CD1c-positive myeloid dendritic cell (primary cell): ENCODE measurements around the gene P2RX7.
"Not testable (repeated sequence)": the region's sequence is repeated elsewhere in the genome, so short reads cannot be mapped to it uniquely, and the experiment has no call there.

ENCODE experiments used
- DNase-seq: peaks from one replicate; pipeline ENCODE4 v3.0.0-alpha.2; 2016; ENCODE audit errors: extremely low spot score

P2RX7 gene

DNA sequence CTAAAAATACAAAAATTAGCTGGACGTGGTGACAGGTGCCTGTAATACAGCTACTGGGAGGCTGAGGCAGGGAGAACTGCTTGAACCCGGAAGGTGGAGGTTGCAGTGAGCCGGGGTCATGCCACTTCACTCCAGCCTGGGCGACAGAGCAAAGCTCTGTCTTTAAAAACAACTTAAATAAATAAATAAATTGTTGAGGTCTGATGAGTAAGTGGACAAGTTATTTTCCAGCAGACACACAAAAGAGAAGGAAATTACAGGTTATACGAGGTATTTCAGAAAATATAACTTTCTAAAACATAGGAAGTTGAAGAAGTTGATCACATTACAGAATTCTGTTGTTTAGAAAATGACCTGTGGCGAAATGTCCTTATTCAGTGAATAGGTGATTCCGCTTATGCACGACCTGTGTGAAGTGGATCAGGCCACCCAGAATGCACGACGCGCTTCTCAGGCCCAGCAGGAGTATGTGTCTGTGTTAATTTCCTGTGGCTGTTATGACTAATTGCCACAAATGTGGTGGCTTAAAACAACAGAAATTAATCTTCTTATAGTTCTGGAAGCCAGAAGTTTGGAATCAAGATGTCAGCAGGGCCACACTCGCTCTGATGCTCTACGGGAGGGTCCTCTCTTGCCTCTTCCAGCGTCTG is 38.1 kb downstream of the P2RX7 start:
- DNase-seq = no peak

DNA sequence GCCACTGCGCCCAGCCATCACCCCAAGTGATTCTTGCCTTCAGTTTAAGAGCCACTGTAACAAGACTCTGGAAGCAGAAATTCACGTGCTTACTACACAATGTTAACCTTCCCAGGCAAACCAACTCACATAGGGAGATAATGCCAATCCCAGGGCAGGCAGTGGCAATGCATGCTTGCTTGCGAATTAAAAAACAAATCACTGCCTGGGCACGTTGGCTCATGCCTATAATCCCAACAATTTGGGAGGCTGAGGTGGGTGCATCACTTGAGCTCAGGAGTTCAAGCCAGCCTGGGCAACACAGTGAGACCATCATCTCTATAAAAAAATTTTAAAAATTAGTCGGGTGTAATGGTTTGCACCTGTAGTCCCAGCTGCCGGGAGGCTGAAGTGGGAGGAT is 39.5 kb downstream of the P2RX7 start:
- DNase-seq = no peak

DNA sequence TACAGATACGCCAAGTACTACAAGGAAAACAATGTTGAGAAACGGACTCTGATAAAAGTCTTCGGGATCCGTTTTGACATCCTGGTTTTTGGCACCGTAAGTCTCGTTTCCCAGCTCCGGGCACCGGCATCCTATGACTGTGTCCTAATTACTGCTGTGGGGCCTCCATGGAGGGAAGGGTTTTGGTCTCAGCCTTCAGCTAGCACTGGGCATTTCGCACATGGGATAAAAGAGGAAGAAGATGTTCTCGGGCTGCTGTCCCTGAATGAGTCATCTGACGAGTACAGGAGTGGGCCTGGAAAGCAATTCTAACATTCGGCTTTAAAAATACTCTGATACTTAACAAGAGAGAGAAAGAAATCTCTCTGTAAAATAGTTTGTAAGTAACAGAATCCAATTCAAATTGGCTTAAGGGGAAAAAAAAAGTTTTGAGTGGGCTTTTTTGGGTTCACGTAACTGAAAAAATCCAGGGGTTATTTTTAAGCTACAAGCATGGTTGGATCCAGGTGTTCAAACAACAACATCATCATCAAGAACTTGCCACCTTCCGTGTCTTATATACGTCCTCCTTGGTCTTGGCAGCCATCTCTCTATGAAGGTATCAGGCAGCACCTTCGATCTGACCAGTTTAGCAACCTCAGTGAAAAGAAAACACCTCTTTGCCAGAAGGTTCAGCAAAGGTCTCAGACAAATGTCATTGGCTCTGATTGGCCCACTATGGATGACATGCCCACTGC is 42.9 kb downstream of the P2RX7 start:
- peak; percentile 87 for DNase-seq

DNA sequence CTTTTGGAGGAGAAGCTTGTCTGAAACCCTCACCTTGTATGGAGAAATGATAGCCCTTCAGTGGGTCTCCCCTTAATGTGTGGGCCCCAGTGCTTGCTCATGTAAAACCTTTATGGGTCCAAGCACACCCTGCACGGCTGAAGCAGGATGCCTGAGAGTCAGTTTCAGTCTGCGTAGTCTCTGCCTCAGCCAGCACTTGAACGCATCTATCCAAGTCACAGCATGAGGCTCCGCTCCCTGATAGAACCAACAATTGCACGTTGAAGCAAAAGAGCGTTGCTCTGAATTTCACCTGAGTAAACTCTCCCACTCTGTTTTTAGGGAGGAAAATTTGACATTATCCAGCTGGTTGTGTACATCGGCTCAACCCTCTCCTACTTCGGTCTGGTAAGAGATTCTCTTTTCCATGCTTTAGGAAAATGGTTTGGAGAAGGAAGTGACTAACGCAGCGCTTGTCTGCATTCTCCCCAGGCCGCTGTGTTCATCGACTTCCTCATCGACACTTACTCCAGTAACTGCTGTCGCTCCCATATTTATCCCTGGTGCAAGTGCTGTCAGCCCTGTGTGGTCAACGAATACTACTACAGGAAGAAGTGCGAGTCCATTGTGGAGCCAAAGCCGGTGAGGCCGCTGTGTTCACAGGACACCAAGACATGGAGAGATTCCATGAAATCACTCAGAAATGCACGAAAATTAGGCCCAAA is 44.3 kb downstream of the P2RX7 start:
- DNase-seq = peak; percentile 53

DNA sequence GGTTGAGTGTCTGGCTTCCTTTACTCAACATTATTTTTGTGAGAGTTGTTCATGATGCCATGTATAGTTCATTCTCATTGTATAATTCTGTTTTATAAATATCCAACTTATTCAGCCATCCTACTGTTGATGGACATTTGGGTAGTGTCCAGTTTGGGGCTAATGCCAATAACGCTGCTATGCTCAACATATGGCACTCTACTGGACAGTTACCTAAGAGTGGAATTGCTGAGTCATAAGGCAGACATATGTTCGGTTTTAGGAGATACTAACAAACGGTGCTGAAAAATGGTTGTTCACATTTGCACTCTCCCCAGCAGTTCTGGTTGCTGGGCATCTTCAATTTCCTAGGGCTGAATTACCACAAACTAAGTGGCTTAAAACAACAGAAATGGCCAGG is 48.5 kb downstream of the P2RX7 start:
- DNase-seq = no peak

DNA sequence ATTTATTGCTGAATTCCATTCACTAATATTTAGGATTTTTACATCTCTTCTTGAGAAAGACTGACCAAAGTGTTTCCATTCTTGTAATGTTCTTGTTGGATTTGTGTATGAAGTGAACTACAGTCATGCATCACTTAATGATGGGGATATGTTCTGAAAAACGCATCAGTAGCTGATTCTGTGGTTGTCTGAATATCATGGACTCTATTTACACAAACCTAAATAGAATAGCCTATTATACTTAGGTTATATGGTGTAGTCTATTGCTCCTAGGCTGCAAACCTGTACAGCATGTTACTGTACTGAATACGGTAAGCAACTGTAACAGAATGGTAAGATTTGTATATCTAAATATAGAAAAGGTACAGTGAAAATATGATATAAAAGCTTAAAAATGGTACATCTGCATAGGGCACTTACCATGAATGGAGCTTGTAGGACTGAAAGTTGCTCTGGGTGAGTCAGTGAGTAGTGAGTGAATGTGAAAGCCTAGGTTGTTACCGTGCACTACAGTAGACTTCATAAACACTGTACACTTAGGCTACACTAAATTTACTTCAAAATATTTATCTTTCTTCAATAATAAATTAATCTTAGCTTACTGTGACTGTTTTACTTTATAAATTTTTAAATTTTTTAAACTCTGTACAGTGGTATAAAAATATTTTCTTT is 49.7 kb downstream of the P2RX7 start:
- DNase-seq = no peak

- DNase-seq = no peak
Measured at GRCh38 chr12:121184425-121184824, 51.7 kb downstream of the P2RX7 start.

GRCh38 chr12:121184984-121185889 is 52.6 kb downstream of the P2RX7 start:
- DNase-seq = peak; percentile 82

DNA sequence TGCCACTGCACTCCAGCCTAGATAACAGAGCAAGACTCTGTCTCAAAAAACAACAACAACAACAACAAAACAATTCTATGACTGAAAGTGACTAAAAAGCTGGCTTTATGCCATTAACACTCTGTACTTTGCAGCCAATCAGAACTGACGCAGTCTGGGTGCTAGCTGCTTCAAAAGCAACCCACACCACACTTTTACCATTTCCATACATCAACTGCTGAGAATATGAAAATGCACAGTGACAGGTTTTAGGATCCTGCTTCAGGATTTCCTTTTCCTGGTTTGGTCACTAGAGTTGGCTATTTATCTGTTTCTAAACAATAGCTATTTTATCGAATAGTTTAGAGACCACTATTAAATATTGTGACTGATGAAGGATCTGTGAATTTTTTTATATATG is 54.1 kb downstream of the P2RX7 start:
- no peak for DNase-seq

DNA sequence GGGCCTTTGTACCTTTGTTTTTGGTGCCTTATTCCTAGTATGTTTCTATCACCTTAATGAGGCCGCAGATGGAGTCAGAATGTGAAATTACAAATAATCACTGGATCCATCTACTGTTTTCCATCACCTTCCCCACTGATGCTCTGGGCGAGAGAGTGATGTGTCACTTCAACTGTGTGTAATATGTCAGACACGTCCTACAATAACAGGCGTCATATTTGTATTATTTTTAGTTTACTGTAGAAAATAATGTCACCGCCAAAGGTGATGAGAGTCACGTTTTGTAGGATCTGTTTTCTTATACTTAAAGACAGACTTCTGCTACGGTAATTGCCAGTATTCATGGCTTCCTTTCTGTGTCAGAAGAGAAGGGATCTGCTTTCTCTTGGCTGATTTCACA is 54.8 kb downstream of the P2RX7 start:
- DNase-seq = no peak

- DNase-seq = no peak
Measured at GRCh38 chr12:121188227-121188626, 55.6 kb downstream of the P2RX7 start.

- no peak for DNase-seq
Measured at GRCh38 chr12:121189131-121189530, 56.5 kb downstream of the P2RX7 start.

GRCh38 chr12:121189619-121190155 is 57.0 kb downstream of the P2RX7 start:
- DNase-seq = no peak

DNA sequence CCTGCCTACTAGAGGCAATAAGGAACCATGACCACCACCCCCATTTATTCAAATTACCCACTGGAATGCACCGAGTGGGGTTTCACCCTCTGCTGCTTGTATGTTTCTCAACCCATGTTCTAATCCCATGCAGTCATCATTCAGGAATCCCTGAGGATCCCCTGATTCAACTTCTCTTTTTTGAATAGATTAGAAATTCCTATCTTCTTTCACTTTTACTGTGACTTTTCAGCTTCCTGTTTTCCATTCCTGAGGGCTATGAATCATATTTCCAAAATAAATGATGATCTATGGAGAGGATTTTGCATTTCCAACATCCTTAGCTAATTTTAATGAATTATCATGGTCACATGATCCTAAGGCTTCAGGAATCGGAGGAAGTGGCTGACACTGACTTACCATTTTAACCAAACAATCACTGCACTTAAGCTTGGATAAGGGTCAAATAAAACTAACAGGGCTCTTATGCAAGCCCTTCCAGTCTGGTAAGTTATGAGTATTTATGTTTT is 57.9 kb downstream of the P2RX7 start:
- peak; percentile 95 for DNase-seq

DNA sequence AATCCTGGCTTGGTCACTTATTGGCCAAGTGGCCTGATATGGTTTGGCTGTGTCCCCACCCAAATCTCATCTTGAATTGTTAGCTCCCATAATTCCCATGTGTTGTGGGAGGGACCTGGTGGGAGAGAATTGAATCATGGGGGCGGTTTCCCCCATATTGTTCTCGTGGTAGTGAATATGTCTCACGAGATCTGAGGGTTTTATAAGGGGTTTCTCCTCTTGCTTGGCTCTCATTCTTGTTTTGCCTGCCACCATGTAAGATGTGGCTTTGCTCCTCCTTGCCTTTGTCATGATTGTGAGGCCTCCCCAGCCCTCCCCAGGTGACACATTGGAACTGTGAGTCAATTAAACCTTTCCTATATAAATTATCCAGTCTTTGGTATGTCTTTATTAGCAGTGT is 58.5 kb downstream of the P2RX7 start:
- DNase-seq = no peak

DNA sequence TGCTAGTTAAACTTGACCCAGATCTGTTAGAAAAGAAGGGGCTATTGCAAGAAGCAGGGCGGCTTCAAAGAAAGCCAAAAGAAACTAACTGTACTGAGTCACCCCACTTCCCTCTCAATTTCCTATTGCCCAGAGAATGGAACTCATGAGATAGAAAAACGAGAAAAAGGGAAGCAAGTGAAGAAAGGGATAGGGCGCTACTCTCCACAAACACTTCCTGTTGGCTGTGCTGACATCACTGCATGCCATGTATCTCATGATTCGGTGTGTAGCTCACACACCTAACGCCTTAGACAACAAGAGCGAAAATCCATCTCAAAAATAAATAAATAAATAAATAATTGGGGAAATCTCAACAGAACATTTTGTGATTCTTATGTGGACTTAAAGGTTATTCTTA is 64.2 kb downstream of the P2RX7 start:
- DNase-seq = peak; percentile 91

- no peak for DNase-seq
Measured at GRCh38 chr12:121198949-121199348, 66.3 kb downstream of the P2RX7 start.

GRCh38 chr12:121201140-121201539 is 68.5 kb downstream of the P2RX7 start:
- DNase-seq = not testable (repeated sequence)

DNA sequence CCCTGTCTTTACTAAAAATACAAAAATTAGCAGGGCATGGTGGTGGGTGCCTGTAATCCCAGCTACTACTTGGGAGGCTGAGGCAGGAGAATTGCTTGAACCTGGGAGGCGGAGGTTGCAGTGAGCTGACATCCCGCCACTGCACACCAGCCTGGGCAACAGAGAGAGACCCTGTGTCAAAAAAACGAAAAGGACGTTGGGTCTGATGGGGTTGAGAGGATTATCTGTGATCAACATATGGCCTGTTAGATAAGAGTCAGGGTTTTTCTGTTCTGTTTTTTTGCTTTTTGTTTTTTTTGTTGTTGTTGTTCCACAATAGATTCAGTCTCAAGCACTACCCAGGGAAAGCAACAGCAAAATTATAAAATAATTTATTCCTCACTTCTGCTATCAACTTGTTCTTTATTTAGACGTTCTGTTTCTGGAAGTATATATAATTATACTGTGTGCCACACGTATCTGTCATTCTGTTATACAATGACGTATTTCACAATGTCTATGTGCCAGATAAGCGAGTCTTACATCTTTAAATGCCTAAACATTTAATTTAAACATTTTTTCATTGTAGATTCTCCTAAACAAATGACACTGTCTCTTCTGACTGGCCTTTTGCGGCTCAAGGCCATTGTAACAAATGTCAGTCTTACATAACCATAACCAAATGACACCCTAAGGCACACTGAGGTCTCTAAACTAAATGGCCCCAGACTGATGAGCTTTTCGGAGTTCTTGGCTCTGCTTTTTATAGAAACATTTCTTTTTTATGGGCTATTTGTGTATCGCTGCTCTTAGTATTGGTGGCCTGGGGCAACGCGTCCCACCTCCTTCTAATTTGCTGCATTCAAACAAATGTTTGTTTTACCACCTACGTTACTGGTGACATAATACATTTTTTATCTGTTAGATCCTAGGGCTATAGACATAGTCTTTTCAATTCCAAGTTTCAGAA is 70.0 kb downstream of the P2RX7 start:
- no peak for DNase-seq

DNA sequence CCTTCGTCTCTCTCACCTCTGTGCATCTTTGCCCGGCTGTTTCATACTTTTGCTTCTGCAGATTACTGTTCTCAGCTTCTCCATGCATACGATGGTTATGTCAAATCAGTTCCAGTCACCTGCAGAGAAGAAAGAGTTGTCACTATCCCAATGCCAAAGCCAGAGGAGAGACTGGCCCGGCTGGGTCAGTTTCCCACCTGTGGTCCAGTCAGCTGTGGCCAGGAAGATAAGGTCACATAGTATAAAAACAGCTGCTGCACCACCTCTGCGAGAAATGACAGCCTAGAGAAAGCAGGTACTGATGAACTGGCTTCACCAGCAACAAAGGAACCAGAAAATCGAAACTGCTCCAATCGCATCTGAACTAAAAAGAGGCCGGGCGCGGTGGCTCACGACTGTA is 70.8 kb downstream of the P2RX7 start:
- DNase-seq = no peak
